GM21447 (cell line): ENCODE results near the gene CSH1.
"Not testable (repeated sequence)": the region's sequence is repeated elsewhere in the genome, so short reads cannot be mapped to it uniquely, and the experiment has no call there.

Source experiments
- ATAC-seq: cut with Tn5 transposase; IDR thresholded peaks from one replicate; pipeline ENCODE4 v1.9.1; 2021; ENCODE audit not compliant: unreplicated experiment

CSH1 gene

GRCh38 chr17:63869491-63870291 lies 26.7 kb downstream of the CSH1 start:
- ATAC-seq = not testable (repeated sequence)

DNA sequence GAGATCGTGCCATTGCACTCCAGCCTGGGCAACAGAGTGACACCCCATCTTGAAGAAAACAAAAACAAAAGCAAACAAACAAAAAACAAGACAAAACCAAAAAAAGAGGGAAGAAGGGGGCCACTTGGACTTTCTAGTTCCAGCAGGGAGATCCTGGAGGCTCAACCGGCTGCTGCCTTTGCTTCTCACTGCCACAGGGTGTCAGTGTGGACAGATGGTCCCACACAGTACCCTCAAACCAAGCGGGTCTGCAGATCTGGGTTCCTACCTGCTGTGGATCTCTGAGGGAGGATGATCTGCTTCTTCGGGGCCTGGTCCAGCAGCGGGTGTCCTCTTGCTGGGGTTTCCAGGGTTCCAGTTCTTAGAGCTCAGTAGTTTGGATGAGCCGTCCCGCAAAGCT lies 29.7 kb downstream of the CSH1 start:
- ATAC-seq = not testable (repeated sequence)

DNA sequence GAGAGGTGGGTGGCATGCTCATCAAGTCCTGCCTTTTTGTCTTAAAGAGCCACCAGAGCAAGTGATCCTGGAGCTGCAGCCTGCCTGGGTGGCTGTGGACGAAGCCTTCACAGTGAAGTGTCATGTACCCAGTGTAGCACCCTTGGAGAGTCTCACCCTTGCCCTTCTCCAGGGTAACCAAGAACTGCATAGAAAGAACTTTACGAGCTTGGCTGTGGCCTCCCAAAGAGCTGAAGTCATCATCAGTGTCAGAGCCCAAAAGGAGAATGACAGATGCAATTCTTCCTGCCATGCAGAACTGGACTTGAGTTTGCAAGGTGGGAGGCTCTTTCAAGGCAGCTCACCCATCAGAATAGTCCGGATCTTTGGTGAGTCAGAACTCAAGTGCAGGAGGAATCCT lies 37.1 kb downstream of the CSH1 start:
- no peak for ATAC-seq

DNA sequence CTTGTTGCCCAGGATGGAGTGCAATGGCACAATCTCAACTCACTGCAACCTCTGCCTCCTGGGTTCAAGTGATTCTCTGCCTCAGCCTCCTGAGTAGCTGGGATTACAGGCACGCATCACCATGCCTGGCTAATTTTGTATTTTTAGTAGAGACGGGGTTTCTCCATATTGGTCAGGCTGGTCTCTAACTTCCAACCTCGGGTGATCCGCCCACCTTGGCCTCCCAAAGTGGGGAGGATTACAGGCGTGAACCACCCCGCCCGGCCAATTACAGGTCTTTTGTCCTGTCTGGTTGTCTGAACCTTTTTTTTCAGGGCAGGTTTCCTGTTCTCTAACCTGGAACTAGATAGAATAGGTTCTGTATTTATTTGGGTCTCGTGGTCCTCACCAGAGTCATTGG lies 39.9 kb downstream of the CSH1 start:
- not testable (repeated sequence) for ATAC-seq

GRCh38 chr17:63855185-63855584 lies 41.2 kb downstream of the CSH1 start:
- ATAC-seq = no peak

GRCh38 chr17:63854709-63855108 lies 41.7 kb downstream of the CSH1 start:
- ATAC-seq = no peak

DNA sequence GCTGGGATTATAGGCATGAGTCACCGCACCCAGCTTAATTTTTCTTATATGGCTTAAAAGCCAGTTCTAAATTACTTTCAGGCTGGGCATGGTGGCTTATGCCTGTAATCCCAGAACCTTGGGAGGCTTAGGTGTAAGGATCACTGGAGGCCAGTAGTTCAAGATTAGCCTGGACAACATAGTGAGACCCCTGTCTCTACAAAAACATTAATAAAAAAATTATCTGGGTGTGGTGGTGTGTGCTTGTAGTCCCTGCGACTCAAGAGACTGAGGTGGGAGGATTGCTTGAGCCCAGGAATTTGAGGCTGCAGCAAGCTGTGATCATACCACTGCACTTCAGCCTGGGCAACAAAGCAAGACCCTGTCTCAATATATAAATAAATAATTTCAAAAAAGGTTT lies 43.1 kb downstream of the CSH1 start:
- no peak for ATAC-seq

- no peak for ATAC-seq
These were observed 46.0 kb downstream of the CSH1 start for GRCh38 chr17:63850401-63850800.

GRCh38 chr17:63848834-63849689 lies 47.3 kb downstream of the CSH1 start:
- ATAC-seq = peak; percentile 78

GRCh38 chr17:63847525-63848249 lies 48.7 kb downstream of the CSH1 start:
- no peak for ATAC-seq

DNA sequence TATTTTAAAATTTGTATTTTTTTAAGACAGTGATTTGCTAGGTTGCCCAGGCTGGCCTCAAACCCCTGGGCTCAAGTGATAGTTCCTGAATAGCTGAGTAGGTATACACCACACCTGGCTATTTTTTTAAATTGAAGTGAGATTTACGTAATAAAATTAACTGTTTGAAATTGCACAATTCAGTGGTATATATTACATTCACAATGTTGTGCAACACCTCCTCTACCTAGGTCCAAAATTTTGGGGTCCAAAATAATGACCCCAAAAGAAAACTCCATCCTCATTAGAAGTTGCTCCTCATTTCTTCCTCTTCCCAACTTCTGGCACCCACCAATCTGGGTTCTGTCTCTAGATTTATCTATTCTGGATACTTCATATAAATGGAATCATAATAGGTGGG lies 50.9 kb downstream of the CSH1 start:
- no peak for ATAC-seq
